Activated CD8-positive, alpha-beta memory T cell treated with anti-CD3 and anti-CD28 coated beads for 4 hours (primary cell): ENCODE results near the gene ACOT11.

ENCODE experiments used
- DNase-seq, 2 donors: peaks; one replicate each; pipeline ENCODE4 v3.0.0-alpha.2; 2020; ENCODE audit warnings: low read depth in 2 of 2

The ACOT11 gene

DNA sequence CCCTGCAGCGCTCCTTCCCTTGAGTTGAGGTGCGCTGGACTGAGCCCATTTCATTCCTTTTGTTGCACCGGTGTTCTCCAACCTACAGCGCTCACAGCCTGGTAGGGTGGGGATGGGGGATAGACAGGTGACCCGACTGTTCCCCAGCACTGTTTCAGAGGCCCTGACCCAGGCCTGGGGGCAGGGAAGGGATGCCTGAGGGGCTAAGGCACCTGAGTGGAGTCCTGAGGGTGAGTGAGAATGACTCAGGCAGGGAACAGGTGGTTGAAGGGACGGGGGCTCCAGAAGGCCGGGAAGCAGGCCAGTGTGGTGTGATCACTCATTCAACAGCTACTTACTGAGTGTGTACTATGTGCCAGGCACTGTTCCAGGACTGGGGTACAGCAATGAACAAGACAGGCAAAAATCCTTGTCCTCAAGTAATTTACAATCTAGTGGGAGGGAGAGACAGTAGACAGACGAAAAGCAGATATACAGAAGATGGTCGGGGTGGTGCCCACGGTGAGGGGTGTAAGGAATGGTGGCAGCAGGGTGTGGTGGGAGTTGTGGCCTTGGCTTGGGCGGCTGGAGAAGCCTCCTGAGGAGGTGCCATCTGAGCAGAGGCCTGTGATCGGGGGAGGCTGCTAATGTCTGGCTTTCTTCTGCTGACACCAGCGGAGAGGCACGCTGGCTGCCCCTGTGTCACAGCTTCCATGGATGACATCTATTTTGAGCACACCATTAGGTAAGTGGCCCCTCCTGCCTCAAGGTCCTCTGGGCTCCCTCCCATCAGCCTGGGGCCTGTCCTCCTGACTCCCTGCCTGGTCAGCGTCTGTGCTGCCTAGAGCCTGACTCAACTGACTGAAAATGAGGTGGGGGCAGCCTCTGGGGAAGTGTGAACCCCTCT, 37.4 kb downstream of the ACOT11 start:
- DNase-seq: no peak

- no peak for DNase-seq
Observed at GRCh38 chr1:54588377-54588776, 40.3 kb downstream of the ACOT11 start.

DNA sequence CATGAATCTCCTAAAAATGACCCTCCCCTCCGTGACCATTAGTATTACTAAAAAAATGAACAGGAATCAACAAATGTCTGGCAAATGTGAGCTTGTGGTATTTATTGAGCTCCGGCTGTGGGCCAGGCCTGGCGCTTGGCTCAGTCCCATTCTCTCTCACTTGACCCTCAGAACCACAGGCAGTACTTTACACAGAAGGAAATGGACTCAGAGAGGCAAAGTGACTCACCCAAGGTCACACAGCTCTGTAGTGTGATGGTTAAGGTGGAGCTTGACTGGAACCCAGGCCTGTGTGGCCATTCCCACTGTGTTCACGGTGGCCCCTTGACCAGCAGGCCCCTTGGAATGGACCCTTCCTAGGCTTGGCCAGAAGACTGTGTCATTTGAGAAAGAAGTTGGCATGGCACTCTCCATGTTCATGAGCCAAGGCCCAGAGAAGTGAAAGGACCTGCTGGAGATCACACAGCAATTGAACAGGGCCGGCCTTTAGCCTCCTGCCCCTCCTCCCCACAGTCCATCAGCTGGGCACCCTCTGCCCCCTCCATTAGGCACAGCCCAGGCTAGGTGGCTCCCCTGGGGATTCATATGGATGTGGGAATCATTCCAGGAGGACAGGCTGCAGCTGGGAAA, 43.2 kb downstream of the ACOT11 start:
- no peak for DNase-seq

- no peak for DNase-seq
Observed at GRCh38 chr1:54593571-54594160, 45.6 kb downstream of the ACOT11 start.

GRCh38 chr1:54594463-54594862, 46.4 kb downstream of the ACOT11 start:
- no peak for DNase-seq

- no peak for DNase-seq
Observed at GRCh38 chr1:54595956-54596498, 48.0 kb downstream of the ACOT11 start.

DNA sequence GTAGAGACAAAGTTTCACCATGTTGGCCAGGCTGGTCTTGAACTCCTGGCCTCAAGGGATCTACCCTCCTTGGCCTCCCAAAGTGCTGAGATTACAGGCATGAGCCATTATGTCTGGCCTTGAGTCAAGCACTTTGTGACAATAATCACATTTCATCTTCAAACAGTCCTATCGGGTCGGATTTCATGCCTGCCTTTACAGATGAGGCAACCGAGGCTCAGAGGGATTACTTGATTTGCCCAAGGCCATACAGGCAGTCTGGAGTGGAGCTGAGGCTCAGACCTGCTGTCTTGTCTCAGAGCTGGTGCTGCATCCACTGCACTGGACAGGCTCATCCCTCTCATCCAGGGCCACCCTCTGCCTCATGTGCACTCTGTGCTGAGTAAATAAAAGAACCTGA, 48.7 kb downstream of the ACOT11 start:
- DNase-seq: no peak

DNA sequence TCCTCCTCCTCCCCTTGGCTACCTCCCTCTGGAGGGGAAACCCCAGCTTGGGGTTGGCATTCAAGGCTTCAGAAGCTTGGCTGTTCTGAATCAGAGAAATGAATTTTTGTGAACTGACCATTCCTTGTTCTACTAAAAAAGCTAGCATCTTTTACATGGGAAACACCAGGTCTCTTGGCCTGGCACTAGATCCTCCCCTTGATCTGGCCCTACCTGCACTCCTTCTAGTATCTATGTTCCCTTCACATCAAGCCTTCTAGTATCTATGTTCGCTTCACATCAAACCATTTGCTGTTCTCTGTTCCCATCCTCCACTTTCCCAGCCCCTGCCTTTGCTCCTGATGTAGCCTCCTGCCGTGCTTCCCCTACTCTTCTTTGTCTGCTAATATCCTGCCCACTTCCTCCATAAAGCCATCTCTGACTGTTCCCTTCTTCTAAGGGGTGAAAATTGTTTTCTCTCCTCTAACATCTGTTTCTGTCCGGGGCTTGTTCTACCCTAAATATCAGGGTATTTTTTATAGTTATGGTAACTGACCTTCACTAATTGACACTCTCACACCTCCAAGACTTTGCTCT, 49.5 kb downstream of the ACOT11 start:
- DNase-seq: no peak

DNA sequence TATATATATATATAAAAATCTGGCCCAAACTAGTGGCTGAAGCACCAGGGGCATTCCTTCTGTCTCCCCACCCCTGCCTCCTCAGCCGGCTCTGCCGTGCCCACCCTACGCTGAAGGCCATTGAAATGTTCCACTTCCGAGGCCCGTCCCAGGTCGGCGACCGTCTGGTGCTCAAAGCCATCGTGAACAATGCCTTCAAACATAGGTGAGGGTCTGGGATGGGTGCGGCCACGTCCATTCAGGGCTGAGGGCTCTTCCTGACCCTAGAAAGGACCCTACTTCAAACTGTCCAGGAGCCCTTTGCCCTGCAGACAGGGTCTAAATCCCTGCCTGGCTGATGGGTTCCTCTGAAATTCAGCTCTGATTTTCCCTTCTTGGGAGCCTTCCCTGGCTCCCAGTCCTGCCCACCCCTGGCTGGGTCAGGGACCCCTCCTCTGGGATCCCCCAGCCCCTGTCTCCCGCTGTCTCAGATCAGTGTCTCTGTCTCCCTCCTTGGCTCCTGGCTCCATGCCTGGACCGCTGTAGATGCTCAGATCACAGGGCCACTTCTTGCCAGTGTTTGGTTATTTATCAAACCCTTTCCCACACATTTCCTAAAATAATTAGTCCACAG, 51.3 kb downstream of the ACOT11 start:
- no peak for DNase-seq

- no peak for DNase-seq
Observed at GRCh38 chr1:54600947-54601721, 53.1 kb downstream of the ACOT11 start.

GRCh38 chr1:54601730-54602129, 53.7 kb downstream of the ACOT11 start:
- DNase-seq: no peak

DNA sequence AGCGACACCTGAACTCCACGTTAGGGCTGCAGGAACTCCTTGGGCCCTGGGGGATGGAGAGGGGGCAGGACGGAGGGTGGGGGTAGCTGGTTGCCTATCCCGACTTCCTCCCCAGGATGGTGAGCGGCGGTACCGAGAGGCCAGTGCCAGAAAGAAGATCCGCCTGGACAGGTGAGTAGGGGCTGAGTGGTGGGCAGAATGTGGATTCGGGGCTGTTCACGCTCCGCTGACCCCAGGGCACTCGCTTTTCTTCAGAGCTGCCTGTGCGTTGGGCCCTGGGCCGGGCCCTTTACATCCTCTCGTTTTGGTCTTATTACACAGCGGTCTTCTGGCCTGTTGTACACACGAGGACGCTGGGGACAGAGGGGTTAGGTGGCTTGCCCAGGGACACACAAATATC, 54.5 kb downstream of the ACOT11 start:
- DNase-seq: no peak

DNA sequence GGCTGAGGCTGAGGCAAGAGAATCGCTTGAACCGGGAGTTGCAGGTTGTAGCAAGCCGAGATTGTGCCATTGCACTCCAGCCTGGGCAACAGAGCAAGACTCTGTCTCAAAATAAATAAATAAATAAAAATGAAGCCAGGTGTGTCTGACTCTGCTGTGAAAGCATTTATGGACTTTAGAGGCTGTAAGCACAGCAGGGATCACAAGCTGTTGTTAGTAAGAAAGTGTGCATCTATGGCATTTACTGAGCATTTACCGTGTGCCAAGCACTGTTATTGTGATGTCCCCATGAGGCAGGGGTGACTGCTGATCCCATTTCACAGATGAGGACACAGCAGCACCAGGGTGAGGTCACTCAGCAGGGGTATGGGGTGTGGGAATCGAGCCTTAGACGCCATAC, 55.2 kb downstream of the ACOT11 start:
- DNase-seq: no peak

- no peak for DNase-seq
Observed at GRCh38 chr1:54604051-54604450, 56.0 kb downstream of the ACOT11 start.

GRCh38 chr1:54604572-54605370, 56.7 kb downstream of the ACOT11 start:
- no peak for DNase-seq

GRCh38 chr1:54606096-54606989, 58.3 kb downstream of the ACOT11 start:
- no peak for DNase-seq

DNA sequence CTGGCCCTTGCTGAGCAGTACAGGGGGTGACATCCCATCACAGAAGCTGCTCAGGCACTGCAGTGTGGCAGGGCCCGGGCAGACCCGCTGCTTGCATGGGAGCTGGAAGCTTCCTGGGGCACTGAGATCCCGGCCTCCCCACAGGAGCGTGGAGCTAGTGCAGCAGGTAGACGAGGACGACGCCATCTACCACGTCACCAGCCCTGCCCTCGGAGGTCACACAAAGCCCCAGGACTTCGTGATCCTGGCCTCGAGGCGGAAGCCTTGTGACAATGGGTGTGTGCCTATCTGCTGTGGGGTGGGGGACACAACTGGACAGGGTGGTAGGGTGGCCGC, 58.9 kb downstream of the ACOT11 start:
- DNase-seq: no peak

DNA sequence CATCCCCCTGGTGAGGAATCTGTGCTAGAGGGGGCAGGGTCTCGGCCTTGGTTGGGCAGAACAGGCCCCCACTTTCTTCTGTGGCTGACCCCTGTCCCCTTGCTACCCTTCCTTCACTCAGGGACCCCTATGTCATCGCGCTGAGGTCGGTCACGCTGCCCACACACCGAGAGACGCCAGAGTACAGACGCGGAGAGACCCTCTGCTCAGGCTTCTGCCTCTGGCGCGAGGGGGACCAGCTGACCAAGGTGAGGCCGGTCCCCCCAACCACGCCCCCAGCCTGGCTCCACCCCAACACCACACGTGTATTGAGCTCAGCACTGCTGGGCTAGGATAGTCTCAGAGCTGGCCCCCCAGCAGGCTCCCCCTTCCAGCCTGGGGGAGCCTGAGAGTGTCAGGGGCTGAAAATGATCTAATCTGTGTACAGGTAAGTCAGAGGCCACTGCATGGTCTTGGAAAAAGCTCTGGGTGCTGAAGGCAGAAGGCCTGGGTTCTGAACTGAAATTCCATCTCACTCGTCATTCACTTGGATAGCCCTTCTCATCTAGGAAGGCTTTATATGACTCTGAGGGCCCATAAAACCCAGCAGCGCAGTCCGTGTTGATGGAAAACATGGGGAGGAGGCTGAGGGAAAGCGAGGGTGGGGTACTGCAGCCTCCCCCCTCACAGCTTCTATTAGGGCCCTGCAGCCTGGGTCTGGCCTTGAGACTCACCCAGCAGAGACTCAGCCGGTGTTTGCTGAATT, 60.0 kb downstream of the ACOT11 start:
- no peak for DNase-seq
